ENCODE results near the gene DLK2.

- TF ChIP-seq CTCF (IDR thresholded peaks at IDR 0.05) (no peak), POLR2A (IDR thresholded peaks at IDR 0.05) (no peak), POLR2AphosphoS5 (IDR thresholded peaks at IDR 0.05) (no peak)
Observed at GRCh38 chr6:43481075-43481474, 25.7 kb upstream of the DLK2 start.
